NB4 (cell line): Measurements from ENCODE around the gene AKAIN1.

Experiments used
- DNase-seq: peaks from one replicate; pipeline ENCODE4 v3.0.0; 2010; ENCODE audit warnings: low read depth
- H3K4me3 ChIP-seq: one replicate; pipeline ENCODE4 v1.5.1; 2011; ENCODE audit warnings: mild to moderate bottlenecking, low read depth, low read length, moderate library complexity
- CTCF ChIP-seq: IDR thresholded peaks from one replicate; pipeline ENCODE4 v1.5.1; 2012; ENCODE audit warnings: low read depth, low read length
- MAX ChIP-seq: IDR thresholded peaks from 2 replicates; pipeline ENCODE4 v1.6.1; 2011; ENCODE audit warnings: low read depth, low read length
- MYC ChIP-seq: IDR thresholded peaks from 2 replicates; pipeline ENCODE4 v1.6.1; 2011; ENCODE audit warnings: low read depth, low read length
- POLR2A ChIP-seq: IDR thresholded peaks from 2 replicates; pipeline ENCODE4 v1.6.1; 2011; ENCODE audit warnings: mild to moderate bottlenecking; ENCODE audit not compliant: insufficient read length; ENCODE audit errors: extremely low read depth

Gene AKAIN1

GRCh38 chr18:5093902-5094301 is 103.2 kb downstream of the AKAIN1 start:
- TF ChIP-seq MYC (no peak), CTCF (no peak), POLR2A (no peak), MAX (no peak)

More at GRCh38 chr18:5093902-5094301, 103.2 kb downstream of the AKAIN1 start:
- no peak for DNase-seq
- H3K4me3 ChIP-seq: no peak overlapping the region
